HepG2 (cell line): Measurements from ENCODE around the gene ZBTB9. TPM values are rescaled to one million over a fixed set of nuclear protein-coding genes. Genes with fewer than 3 reads are reported as not detected.

Experiments
- ATAC-seq: fragments of 200-7000 bp; cut with Tn5 transposase; 3 replicates; pipeline ENCODE4 v1.9.1; 2020; ENCODE audit warnings: mild to moderate bottlenecking, moderate library complexity
- BruUV-seq: library from RNA; stranded (reverse); fragments of 400-500 nt; replicated peaks from 2 replicates; lab custom pipeline; 2021; lab: Mats Ljungman, UMichigan
- CTCF ChIA-PET: fragments of 300-600 bp; formaldehyde crosslinking; extraction: SDS; loops from one replicate; lab custom pipeline; 2021; ENCODE audit warnings: low total read pairs, inconsistent platforms, low intra/inter-chr PET ratio; lab: Yijun Ruan, JAX
- POLR2A ChIA-PET: fragments of 350-600 bp; sonication (Branson Sonifier 250); formaldehyde crosslinking; loops from one replicate; lab custom pipeline; 2020; ENCODE audit warnings: antibody characterized with exemption, inconsistent platforms; lab: Yijun Ruan, JAX
- DNase-seq: peaks from one replicate; pipeline ENCODE4 v3.0.0-alpha.2; 2015; ENCODE audit warnings: low spot score
- FAIRE-seq: peaks from 3 replicates; lab custom pipeline; 2011; peaks lifted over from hg19 to GRCh38; lab: Jason Lieb, UNC
- H2AFZ ChIP-seq: one replicate; pipeline ENCODE4 v1.6.1; 2011; ENCODE audit warnings: low read length, inconsistent platforms
- H3K27ac ChIP-seq: fragments of 300-600 bp; 3 replicates; pipeline ENCODE4 v1.8.0; 2011; ENCODE audit warnings: mixed run types, mild to moderate bottlenecking, mixed read lengths, low read length, inconsistent platforms; ENCODE audit not compliant: insufficient read depth; ENCODE audit errors: extremely low read length
- H3K27me3 ChIP-seq, 2 experiments: fragments of 200-600 bp in 1 of 2; 2 replicates in 1 of 2; 3 replicates in 1 of 2; pipeline versions ENCODE4 v1.6.0 to v1.8.0; 2011; ENCODE audit warnings: low read length in 2 of 2, mild to moderate bottlenecking in 2 of 2, moderate library complexity in 2 of 2, inconsistent platforms in 1 of 2; ENCODE audit not compliant: insufficient read depth in 2 of 2, control insufficient read depth in 1 of 2
- H3K36me3 ChIP-seq, 2 experiments: fragments of 200-600 bp in 1 of 2; replicated peaks in 1 of 2; 2 replicates in 1 of 2; 3 replicates in 1 of 2; pipeline versions ENCODE4 v1.5.1 to v1.8.0; 2011; ENCODE audit warnings: low read length in 2 of 2, inconsistent platforms in 1 of 2; ENCODE audit not compliant: insufficient read depth in 2 of 2, control insufficient read depth in 1 of 2
- H3K4me1 ChIP-seq: 2 replicates; pipeline ENCODE4 v1.5.1; 2012; ENCODE audit warnings: low read length, inconsistent platforms; ENCODE audit not compliant: insufficient read depth
- H3K4me2 ChIP-seq: 2 replicates; pipeline ENCODE4 v1.6.0; 2011; ENCODE audit warnings: low read depth, low read length, inconsistent platforms
- H3K4me3 ChIP-seq, 3 experiments: fragments of 200-600 bp in 1 of 3; sonication (generic), shearing (Covaris generic) in 1 of 3; replicated peaks in 1 of 3; 2 replicates each; pipeline ENCODE4 v1.5.1; 2011 to 2016; ENCODE audit warnings: low read length in 3 of 3, inconsistent platforms in 2 of 3, low read depth in 2 of 3, mild to moderate bottlenecking in 2 of 3, control low read depth in 1 of 3, mixed read lengths in 1 of 3; ENCODE audit not compliant: insufficient read depth in 1 of 3
- H3K79me2 ChIP-seq: one replicate; pipeline ENCODE4 v1.6.1; 2011; ENCODE audit warnings: low read length, inconsistent platforms; ENCODE audit not compliant: insufficient read depth
- H3K9ac ChIP-seq: 2 replicates; pipeline ENCODE4 v1.6.0; 2011; ENCODE audit warnings: mild to moderate bottlenecking, low read depth, low read length, inconsistent platforms; ENCODE audit not compliant: insufficient read depth
- H3K9me3 ChIP-seq: 2 replicates; pipeline ENCODE4 v1.5.1; 2012; ENCODE audit warnings: mild to moderate bottlenecking, low read length
- H4K20me1 ChIP-seq: 2 replicates; pipeline ENCODE4 v1.6.0; 2011; ENCODE audit warnings: inconsistent platforms, mild to moderate bottlenecking, low read length, moderate library complexity; ENCODE audit not compliant: insufficient read depth
- PAXIP1 ChIP-seq: sonication (generic); formaldehyde crosslinking; conservative IDR thresholded peaks from 2 replicates; pipeline ENCODE4 v1.4.0; 2020; ENCODE audit warnings: mild to moderate bottlenecking, missing genetic modification reagents, moderate library complexity
- PHF5A ChIP-seq: IDR thresholded peaks from one replicate; pipeline ENCODE4 v1.6.1; 2018; ENCODE audit warnings: low read depth, missing genetic modification reagents; ENCODE audit not compliant: unreplicated experiment
- POGK ChIP-seq: sonication (generic); formaldehyde crosslinking; conservative IDR thresholded peaks from 2 replicates; pipeline ENCODE4 v1.8.0; 2022; ENCODE audit warnings: mild to moderate bottlenecking, moderate library complexity, missing genetic modification reagents
- SOX5 ChIP-seq: IDR thresholded peaks from 2 replicates; pipeline ENCODE4 v1.6.1; 2016; ENCODE audit warnings: borderline replicate concordance
- ZBTB2 ChIP-seq: sonication (generic); formaldehyde crosslinking; IDR thresholded peaks from 2 replicates; pipeline ENCODE4 v1.8.0; 2022; ENCODE audit warnings: low read depth, missing genetic modification reagents
- ZBTB37 ChIP-seq: sonication (generic); formaldehyde crosslinking; IDR thresholded peaks from 2 replicates; pipeline ENCODE4 v1.4.0; 2020; ENCODE audit warnings: mild to moderate bottlenecking, missing genetic modification reagents
- ZNF354B ChIP-seq: sonication (generic); formaldehyde crosslinking; IDR thresholded peaks from 2 replicates; pipeline ENCODE4 v1.8.0; 2022; ENCODE audit warnings: mild to moderate bottlenecking, missing genetic modification reagents
- WGBS: methylation state at CpG from one replicate; pipeline ENCODE4 v1.1.6; 2017; ENCODE audit warnings: low lambda C conversion rate; 5-methylcytosine and 5-hydroxymethylcytosine counted together
- in situ Hi-C: cut with HindIII; loops from 2 replicates; pipeline ENCODE4 v1.10.0; 2017; ENCODE audit warnings: low pct_unique_long_range_greater_than_20kb; ENCODE audit not compliant: extremely low pct_ligation_motif_present
- intact Hi-C: fragments of 100-400 bp; cut with micrococcal nuclease; formaldehyde crosslinking; loops from one replicate; pipeline ENCODE4 v1.10.0; 2022; ENCODE audit not compliant: unreplicated experiment
- polyA plus RNA-seq, 8 experiments: library from polyadenylated mRNA; depleted of rRNA in 3 of 8; stranded (reverse) in 7 of 8; unstranded in 1 of 8; fragments of >200 nt; fragmentation: Illumina TruSeq in 4 of 8; extraction: Trizol in 4 of 8; gene quantifications; 2 replicates each; pipeline versions ENCODE4 v1.2.1 to v1.2.3, GENCODE V29; 2011 to 2016; ENCODE audit warnings: low read depth in 4 of 8, missing spikeins in 1 of 8, mixed read lengths in 1 of 8; ENCODE audit not compliant: insufficient read depth in 1 of 8
- total RNA-seq, 5 experiments: library from RNA; depleted of rRNA; stranded (reverse); fragments of >200 nt; fragmentation: Illumina TruSeq; extraction: Trizol; gene quantifications; 2 replicates each; pipeline ENCODE4 v1.2.3, GENCODE V29; 2016; ENCODE audit warnings: low read depth in 1 of 5

The ZBTB9 gene
- total and polyA plus RNA-seq, 2 of the 13 experiments (the other 11 are each of a cell fraction or from before 2014, with no cell fraction given) = 5.3 to 9.2 TPM

GRCh38 chr6:33450434-33450833 is 3.9 kb upstream of the ZBTB9 start (continued):
- TF ChIP-seq POGK (CRISPR knock-in tag) (no peak), PHF5A (CRISPR knock-in tag) (no peak), ZNF354B (CRISPR knock-in tag) (no peak)

- in situ Hi-C loops = no loop called here
- H3K79me2 ChIP-seq = peaks cover 15% of the 10 kb centered on the region
- peaks cover 20% of the 10 kb centered on the region for H3K4me1 ChIP-seq
- DNase-seq (no peak), ATAC-seq (no peak), FAIRE-seq (no peak)
- ChIA-PET CTCF (no interaction called here), POLR2A (no interaction called here)
- WGBS = 95% methylated on average over 11 of the region's 15 CpGs
- H3K4me2 ChIP-seq = no peak overlapping the region
- H3K4me3 ChIP-seq = no peak overlapping the region
- H2AFZ ChIP-seq = no peak overlapping the region
- H3K27me3 ChIP-seq = no peaks in the 10 kb centered on the region; a peak in 2 of 5 replicates
- no peak overlapping the region for H3K9ac ChIP-seq
- H4K20me1 ChIP-seq = no peaks in the 10 kb centered on the region
- intact Hi-C loops = no loop called here
- BruUV-seq = no TSS peak
- peaks cover 0 to 9% of the 10 kb centered on the region in 2 experiments; a peak in 3 of 5 replicates for H3K36me3 ChIP-seq
- no peak overlapping the region for H3K27ac ChIP-seq
- no peaks in the 10 kb centered on the region for H3K9me3 ChIP-seq
- TF ChIP-seq ZBTB2 (CRISPR knock-in tag) (no peak), SOX5 (CRISPR knock-in tag) (no peak), PAXIP1 (CRISPR knock-in tag) (no peak), ZBTB37 (CRISPR knock-in tag) (no peak)
- TF ChIP-seq, all 625 proteins: peak for 0
Measured at GRCh38 chr6:33451606-33452005, 2.8 kb upstream of the ZBTB9 start.
